ENCODE measurements around the gene PMEPA1. TPM values are rescaled to one million over a fixed set of nuclear protein-coding genes. Genes with fewer than 3 reads are reported as not detected.

Gene PMEPA1
- total and polyA plus RNA-seq, 2 experiments from 2014 or later, result 7.3 to 15.4 TPM

GRCh38 chr20:57614490-57615444 lies 95.0 kb downstream of the PMEPA1 start:
- Histone ChIP-seq H3K27ac (ENCODE audit: low read depth) (no peak overlapping the region), H3K4me2 (no peak overlapping the region), H4K20me1 (replicated peaks; ENCODE audit: insufficient read depth) (no peaks in the 10 kb centered on the region), H3F3A (replicated peaks; ENCODE audit: low read depth) (no peaks in the 10 kb centered on the region), H3K36me3 (ENCODE audit: insufficient read depth) (no peaks in the 10 kb centered on the region), H3K4me3 (no peak overlapping the region), H2AFZ (no peak overlapping the region), H3K79me2 (replicated peaks; ENCODE audit: insufficient read depth) (no peaks in the 10 kb centered on the region), H3K4me1 (ENCODE audit: insufficient read depth) (no peaks in the 10 kb centered on the region), H3K27me3 (ENCODE audit: insufficient read depth) (no peaks in the 10 kb centered on the region), H3K9me2 (ENCODE audit: insufficient read depth) (0 out of 2 replicates have a peak, but pooled peaks cover 2% of the 10 kb centered on the region)
- H3K27me3 Mint-ChIP-seq (ENCODE audit: insufficient read depth, low read depth, poor library complexity), result peaks cover 6% of the 10 kb centered on the region
- no peaks in the 10 kb centered on the region for H3K36me3 Mint-ChIP-seq (ENCODE audit: low read depth)
- ATAC-seq (no peak), DNase-seq (ENCODE audit: low spot score) (no peak)
- H3K9me3 Mint-ChIP-seq, result no peaks in the 10 kb centered on the region; the same call in 2 of the 3 replicates
- no peaks in the 10 kb centered on the region; the same call in 2 of the 3 replicates for H3K4me1 Mint-ChIP-seq
- H3K4me3 Mint-ChIP-seq, result no peak overlapping the region
- no peak overlapping the region for H3K27ac Mint-ChIP-seq
- TF ChIP-seq EZH2phosphoT487 (IDR thresholded peaks at IDR 0.05; ENCODE audit: unreplicated experiment) (no peak), CREB1 (CRISPR knock-in tag; IDR thresholded peaks at IDR 0.05; ENCODE audit: low read depth) (no peak), NANOG (IDR thresholded peaks at IDR 0.05; ENCODE audit: borderline replicate concordance) (no peak), ETS1 (IDR thresholded peaks at IDR 0.05) (no peak), ZNF462 (CRISPR knock-in tag; IDR thresholded peaks at IDR 0.05) (no peak), REST (IDR thresholded peaks at IDR 0.05; ENCODE audit: unreplicated experiment) (no peak), ZNF114 (CRISPR knock-in tag; IDR thresholded peaks at IDR 0.05) (no peak)

All from GM23338 (cell line).